OCI-M2 (cell line): ENCODE measurements around the gene SLC35F4.
"Not testable (repeated sequence)": the region's sequence is repeated elsewhere in the genome, so short reads cannot be mapped to it uniquely, and the experiment has no call there.

Source experiments
- DNase-seq: peaks from one replicate; lab custom pipeline; 2025; ENCODE audit not compliant: unreplicated experiment; lab: John Stamatoyannopoulos, UW

Gene SLC35F4

GRCh38 chr14:57865403-57866198, at the start of gene SLC35F4:
TSS of gene SLC35F4 (minus strand) at chr14:57866092.
- DNase-seq = no peak

GRCh38 chr14:57909626-57910025, 43.7 kb upstream of the SLC35F4 start:
- DNase-seq = no peak

- no peak for DNase-seq
Measured at GRCh38 chr14:57903954-57904353, 38.1 kb upstream of the SLC35F4 start.

GRCh38 chr14:57898837-57899572, 33.1 kb upstream of the SLC35F4 start:
- no peak for DNase-seq

- no peak for DNase-seq
Measured at GRCh38 chr14:57897144-57897748, 31.4 kb upstream of the SLC35F4 start.

GRCh38 chr14:57889245-57889644, 23.4 kb upstream of the SLC35F4 start:
- no peak for DNase-seq

GRCh38 chr14:57884175-57884574, 18.3 kb upstream of the SLC35F4 start:
- DNase-seq = no peak

- no peak for DNase-seq
Measured at GRCh38 chr14:57883061-57883460, 17.2 kb upstream of the SLC35F4 start.

- no peak for DNase-seq
Measured at GRCh38 chr14:57879516-57879915, 13.6 kb upstream of the SLC35F4 start.

GRCh38 chr14:57875985-57876384, 10.1 kb upstream of the SLC35F4 start:
- no peak for DNase-seq

GRCh38 chr14:57875296-57875695, 9.4 kb upstream of the SLC35F4 start:
- no peak for DNase-seq

- no peak for DNase-seq
Measured at GRCh38 chr14:57871459-57872080, 5.7 kb upstream of the SLC35F4 start.

- no peak for DNase-seq
Measured at GRCh38 chr14:57870686-57871457, 5.0 kb upstream of the SLC35F4 start.

- no peak for DNase-seq
Measured at GRCh38 chr14:57869617-57870016, 3.7 kb upstream of the SLC35F4 start.

GRCh38 chr14:57866199-57866705, 360 bp upstream of the SLC35F4 start:
- no peak for DNase-seq

- no peak for DNase-seq
Measured at GRCh38 chr14:57865066-57865402, 858 bp downstream of the SLC35F4 start.

- DNase-seq = no peak
Measured at GRCh38 chr14:57864659-57865058, 1.2 kb downstream of the SLC35F4 start.

- no peak for DNase-seq
Measured at GRCh38 chr14:57863471-57863870, 2.4 kb downstream of the SLC35F4 start.

- not testable (repeated sequence) for DNase-seq
Measured at GRCh38 chr14:57855666-57856065, 10.2 kb downstream of the SLC35F4 start.

GRCh38 chr14:57854571-57854970, 11.3 kb downstream of the SLC35F4 start:
- DNase-seq = no peak

- DNase-seq = no peak
Measured at GRCh38 chr14:57851354-57851753, 14.5 kb downstream of the SLC35F4 start.
